Gastroesophageal sphincter (tissue), 3 donors: Measurements from ENCODE around the gene NBAS.

ENCODE experiments used
- CTCF ChIP-seq, 4 experiments: fragments of 200-600 bp in 2 of 4; fragments of 450-650 bp in 2 of 4; sonication (generic) in 1 of 4; IDR thresholded peaks; one replicate each; pipeline ENCODE4 v1.5.1; 2017 to 2019; ENCODE audit warnings: antibody characterized with exemption in 4 of 4, mild to moderate bottlenecking in 2 of 4, moderate library complexity in 2 of 4
- EP300 ChIP-seq: sonication (generic); formaldehyde crosslinking; IDR thresholded peaks from one replicate; pipeline ENCODE4 v1.6.1; 2017; ENCODE audit warnings: antibody characterized with exemption, mild to moderate bottlenecking
- POLR2A ChIP-seq, 2 donors: fragments of 450-650 bp; IDR thresholded peaks; one replicate each; pipeline ENCODE4 v1.6.1; 2017; ENCODE audit warnings: antibody characterized with exemption in 2 of 2, mild to moderate bottlenecking in 2 of 2, moderate library complexity in 1 of 2
- POLR2AphosphoS5 ChIP-seq: sonication (generic); formaldehyde crosslinking; IDR thresholded peaks from one replicate; pipeline ENCODE4 v1.6.1; 2017; ENCODE audit warnings: antibody characterized with exemption

DNA sequence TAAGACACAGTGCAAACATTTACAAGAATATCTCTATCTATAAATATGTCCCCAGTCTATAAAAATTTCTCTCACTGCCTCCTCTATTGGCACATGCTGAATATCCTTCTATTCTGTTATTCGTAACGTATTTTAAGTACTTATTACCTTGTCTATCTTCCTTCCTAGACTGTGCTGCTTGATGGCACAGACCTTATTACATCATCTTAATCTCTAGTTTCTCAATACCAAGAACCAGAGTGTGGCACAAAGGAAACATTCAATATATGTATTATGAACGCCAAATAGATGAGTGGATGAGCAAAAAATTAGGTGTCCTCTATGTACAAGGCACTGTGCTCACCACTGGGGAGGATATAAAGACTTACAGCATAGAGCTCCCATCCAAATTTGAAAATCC, 282.8 kb downstream of the NBAS start:
- TF ChIP-seq CTCF (IDR thresholded peaks at IDR 0.05) (no peak), EP300 (no peak), POLR2A (IDR thresholded peaks at IDR 0.05) (no peak), POLR2AphosphoS5 (no peak)
